HG03442 (cell line): ENCODE results near the gene OSBPL3.

ENCODE experiments used
- ATAC-seq: cut with Tn5 transposase; IDR thresholded peaks from one replicate; pipeline ENCODE4 v1.9.1; 2021; ENCODE audit warnings: mild to moderate bottlenecking, moderate library complexity; ENCODE audit not compliant: unreplicated experiment

The OSBPL3 gene

DNA sequence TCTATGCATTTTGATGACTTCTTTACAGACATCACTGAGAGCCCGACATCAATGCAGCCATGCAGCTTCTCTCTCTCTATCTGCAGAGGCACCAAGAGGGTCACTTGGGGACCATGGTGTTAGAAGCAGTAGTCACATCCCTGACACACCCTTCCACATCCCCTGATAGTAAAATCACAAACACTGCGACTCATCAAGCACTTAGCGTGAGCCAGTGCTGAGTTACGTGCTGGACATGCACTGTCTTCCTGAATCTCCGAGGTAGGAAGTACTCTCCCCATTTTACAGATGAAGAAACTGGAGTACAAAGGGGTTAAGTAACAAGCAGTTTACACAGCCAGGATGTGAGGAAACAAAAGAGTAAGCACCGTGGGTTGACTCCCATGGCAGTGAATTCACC, 109.2 kb downstream of the OSBPL3 start:
- ATAC-seq = no peak

DNA sequence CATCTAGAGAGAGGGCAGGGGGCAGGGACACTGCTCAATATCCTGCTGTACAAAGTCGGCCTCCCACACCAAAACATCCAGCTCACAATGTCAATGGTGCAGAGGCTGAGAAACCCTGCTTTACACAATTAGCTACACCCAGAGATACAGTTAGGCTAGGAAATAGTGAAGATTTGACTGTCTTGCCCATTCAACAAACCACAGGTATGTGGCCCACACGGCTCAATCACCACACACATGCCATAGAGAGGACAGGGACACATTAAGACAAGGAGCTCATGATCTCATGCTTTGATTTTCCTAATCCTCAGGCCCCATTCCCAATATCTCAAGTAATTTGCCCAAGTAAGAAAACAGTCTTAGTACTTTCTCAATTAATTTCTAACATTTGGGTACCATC, 110.4 kb downstream of the OSBPL3 start:
- no peak for ATAC-seq

GRCh38 chr7:24868741-24869140, 111.2 kb downstream of the OSBPL3 start:
- no peak for ATAC-seq

GRCh38 chr7:24866004-24866615, 113.9 kb downstream of the OSBPL3 start:
- no peak for ATAC-seq

DNA sequence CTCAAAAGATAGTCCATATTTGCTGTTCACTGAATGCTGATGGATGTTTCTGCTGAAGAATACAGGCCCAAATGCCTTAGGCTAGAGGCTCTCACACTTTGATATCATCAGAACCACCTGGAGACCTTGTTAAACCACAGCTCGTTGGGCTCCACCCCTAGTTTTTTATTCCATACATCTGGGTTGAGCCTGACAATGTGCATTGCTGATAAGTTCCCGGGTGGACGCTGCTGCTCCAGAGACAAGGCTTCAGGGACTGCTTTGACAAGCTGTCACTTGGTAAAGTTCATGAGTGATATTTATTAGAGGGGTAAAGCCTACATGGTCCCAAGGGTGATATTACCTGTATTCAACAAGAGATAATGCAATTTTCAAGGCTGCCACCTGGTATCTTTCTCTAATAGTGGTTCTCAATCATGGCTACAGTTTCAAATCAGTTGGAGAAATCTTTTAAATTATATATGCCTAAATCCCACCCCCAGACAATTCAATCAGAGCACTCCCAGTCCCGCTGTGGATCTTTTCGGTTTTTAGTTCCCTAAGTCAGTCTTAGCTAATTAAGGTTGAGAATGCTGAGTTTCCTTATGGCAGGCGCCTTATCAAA, 115.7 kb downstream of the OSBPL3 start:
- ATAC-seq = no peak

GRCh38 chr7:24863626-24864025, 116.4 kb downstream of the OSBPL3 start:
- no peak for ATAC-seq

GRCh38 chr7:24862461-24862860, 117.5 kb downstream of the OSBPL3 start:
- no peak for ATAC-seq

DNA sequence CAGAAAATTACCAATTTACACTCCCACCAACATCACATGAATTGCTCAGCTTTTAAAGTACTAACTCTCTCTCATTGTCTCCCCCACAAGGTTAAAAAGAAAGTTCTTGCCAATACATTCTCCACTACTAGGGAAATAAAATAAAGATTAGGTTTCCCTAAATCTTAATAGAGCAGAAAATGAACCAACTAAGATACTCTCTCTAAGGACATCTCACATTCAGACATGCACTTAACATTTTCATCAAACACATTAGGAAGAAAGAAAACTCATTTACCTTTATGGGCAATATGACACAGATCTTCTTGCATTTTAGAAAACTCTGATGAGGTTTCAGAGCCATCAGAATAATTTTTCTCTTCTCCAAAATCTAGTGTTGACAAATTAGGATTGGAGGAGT, 118.6 kb downstream of the OSBPL3 start:
- ATAC-seq = no peak

DNA sequence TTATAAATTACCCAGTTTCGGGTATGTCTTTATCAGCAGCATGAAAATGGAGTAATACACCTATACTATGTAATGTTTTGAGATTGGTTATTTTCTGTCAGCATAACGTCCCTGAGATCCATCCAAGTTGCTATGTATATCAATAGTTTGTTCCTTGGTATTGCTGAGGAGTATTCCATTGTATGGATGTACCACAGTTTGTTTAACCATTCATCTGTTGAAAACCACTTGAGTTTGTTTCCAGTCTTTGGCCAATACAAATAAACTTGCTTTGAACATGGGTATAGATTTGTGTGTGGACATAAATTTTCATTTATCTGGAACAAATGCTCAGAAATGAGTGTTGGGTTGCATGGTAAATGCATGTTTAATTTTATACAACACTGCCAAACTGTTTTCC, 119.4 kb downstream of the OSBPL3 start:
- ATAC-seq = no peak

DNA sequence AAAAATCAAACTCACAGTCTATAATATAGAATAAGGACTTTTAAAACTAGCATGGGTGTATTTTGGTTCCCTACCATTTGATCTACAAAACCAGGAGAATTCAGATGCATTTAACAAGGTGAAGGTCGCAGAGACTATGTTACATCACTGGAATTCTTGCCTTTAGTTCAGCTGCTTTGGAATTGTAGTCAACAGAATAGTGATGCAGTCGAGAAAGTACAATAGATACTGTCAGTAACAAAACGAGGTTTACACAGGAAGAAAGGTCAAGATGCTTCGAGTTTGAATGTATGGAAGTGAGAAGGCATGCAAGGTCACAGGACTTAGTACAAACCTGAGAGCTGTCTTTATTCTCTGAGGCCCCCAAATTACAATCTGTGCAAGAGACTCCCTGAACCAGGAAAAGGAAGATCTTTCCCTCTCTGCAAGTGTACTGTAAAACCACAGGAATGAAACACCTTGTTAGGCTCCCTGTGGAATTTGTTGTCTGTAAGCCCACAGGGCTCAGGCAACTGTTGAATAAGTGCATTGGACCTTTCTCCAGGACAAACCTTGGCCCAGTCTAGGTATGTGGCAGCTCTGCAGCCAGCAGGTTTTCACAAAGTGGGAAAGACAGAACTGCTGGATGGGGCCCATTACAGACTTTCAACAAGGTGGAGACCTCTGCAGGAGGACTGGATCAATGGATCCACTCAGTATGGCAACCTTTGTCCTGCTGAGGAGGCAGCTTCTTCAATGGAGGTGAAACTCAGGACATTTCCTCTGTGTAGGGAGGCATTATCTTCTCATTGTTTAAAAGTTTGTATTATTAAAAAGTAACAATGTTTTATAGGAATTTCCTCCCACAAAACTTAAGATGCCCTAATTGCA, 121.6 kb downstream of the OSBPL3 start:
- no peak for ATAC-seq

- no peak for ATAC-seq
Measured at GRCh38 chr7:24857623-24858022, 122.4 kb downstream of the OSBPL3 start.

- ATAC-seq = no peak
Measured at GRCh38 chr7:24854866-24855265, 125.1 kb downstream of the OSBPL3 start.

GRCh38 chr7:24851786-24852185, 128.2 kb downstream of the OSBPL3 start:
- ATAC-seq = no peak

- ATAC-seq = no peak
Measured at GRCh38 chr7:24848878-24849277, 131.1 kb downstream of the OSBPL3 start.

DNA sequence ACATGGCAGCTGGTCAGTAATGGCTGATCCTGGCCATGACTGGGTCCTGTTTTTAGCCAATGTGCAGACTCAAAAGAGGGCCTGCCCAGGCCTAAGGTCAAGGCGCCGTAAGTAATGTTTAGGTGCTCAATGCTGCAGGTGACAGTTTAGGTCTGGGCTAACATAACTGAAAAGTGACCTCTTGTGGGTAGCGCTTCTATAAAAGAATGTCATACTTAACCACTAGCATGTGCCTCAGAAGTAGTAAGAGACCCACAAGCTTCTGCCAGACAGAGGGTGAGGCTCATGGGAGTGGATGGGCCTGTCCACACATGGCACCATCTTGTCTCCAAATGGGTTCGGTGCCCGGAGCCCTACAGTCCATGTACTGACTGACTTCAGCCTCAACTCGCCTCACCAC, 132.2 kb downstream of the OSBPL3 start:
- ATAC-seq = no peak

- ATAC-seq = no peak
Measured at GRCh38 chr7:24843821-24844434, 136.1 kb downstream of the OSBPL3 start.

DNA sequence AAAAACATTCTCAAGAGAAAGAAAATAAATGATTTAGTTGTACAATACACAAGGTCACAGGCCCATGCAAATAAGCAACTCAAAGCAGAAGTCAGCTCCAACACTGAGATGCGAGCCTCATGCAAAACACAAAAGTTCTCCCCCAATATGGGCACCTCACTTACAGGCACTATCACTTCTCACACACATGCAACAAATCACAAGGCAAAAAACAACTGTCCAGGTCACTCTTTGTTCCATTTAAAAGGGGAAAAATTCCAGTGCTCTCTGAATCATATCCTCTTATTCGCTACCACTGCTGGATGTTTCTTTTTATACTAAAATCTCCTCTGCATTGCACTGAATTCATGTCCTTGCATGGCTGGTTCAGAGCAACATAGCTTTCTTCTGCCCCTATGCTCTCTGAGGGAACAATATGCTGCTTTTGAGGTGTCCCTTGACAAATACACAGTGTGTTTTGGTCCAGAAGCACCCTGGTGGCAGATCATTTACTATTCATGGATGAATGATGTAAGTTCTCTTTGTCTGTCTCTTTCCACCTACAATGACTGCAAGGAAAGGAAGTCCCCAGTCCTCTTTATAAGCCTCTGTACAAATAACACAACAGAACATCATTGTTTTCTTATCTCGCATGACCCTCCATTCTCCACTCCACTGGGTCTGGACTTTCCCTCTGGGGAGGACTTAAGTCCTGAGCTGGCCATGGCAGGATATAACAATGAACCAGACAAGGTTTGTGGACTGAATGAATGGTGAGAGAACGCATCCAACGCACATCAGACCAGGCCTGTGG, 137.3 kb downstream of the OSBPL3 start:
- peak; percentile 49 for ATAC-seq

DNA sequence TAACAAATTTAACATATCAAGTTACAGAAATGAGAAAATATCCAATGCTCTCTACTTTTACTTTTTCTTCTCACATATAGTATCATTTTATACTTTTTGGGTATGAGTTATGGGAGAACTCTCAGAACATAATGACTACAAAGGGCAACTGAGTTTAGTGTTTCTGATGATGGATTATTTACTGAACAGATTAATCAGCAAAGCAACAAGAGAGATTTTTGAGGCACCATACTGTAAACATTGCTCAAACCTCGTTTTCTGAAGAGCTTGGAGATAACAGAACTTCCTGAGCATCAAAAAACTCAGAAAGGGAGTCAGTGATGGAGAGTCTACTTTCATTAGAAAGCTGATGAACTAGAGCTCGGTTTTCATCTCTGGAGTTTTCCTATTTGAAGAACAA, 137.9 kb downstream of the OSBPL3 start:
- ATAC-seq = no peak

GRCh38 chr7:24840563-24840962, 139.4 kb downstream of the OSBPL3 start:
- no peak for ATAC-seq

GRCh38 chr7:24836084-24836483, 143.9 kb downstream of the OSBPL3 start:
- peak; percentile 75 for ATAC-seq

DNA sequence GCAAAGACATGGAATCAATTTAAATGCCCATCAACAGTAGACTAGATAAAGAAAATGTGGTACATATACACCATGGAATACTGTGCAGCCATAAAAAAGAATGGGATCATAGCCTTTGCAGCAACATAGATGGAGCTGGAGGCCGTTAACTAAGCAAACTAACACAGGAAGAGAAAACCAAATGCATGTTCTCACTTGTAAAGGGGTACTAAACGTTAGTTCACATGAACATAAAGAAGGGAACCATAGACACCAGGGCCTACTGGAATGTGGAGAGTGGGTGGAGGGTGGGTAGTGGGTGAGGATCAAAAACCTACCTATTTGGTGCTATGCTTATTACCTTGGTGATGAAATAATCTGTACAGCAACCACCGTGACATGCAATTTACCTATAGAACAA, 144.3 kb downstream of the OSBPL3 start:
- ATAC-seq = no peak
